ENCODE results near the gene HCN2. TPM values are rescaled to one million over a fixed set of nuclear protein-coding genes. Genes with fewer than 3 reads are reported as not detected.
"Not testable (repeated sequence)": the region's sequence is repeated elsewhere in the genome, so short reads cannot be mapped to it uniquely, and the experiment has no call there.

The HCN2 gene
- total RNA-seq, 1 donor from 2014 or later = 2.3 TPM

DNA sequence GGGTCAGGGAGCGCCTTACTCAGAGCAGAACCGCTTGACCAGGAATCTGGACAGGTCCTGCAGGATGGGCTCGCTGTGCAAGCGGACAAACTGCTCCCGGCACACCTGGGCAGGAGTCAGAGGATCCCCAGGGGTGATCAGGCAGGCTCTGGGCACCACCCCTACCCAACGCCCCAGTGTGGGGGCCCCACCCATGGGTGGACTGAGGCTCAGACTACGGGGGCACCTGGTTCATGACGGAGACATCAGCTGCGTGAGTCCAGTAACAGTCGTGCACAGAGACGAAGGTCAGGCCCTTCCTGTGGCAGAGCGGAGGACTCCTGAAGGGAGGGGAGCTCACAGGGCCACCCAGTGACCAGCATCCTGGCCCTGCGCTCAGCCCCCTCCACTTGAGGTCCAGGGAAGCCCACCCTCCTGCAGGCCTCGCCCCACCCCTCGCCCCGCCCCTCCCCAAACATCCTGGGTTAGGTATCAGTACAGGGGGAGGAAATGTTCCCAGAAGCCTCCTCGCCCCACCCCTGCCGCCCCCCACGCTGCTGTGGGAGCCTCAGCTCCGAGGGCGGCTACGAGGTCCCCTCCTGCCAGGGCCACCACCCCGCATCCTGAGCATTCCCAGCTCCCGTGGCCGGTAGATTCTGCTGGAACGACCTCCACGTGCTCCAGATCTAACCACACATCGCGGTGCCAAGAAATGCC is 28.0 kb downstream of the HCN2 start:
- intact Hi-C loops (cut with micrococcal nuclease) = no loop called here

GRCh38 chr19:618247-618619 is 28.6 kb downstream of the HCN2 start:
- intact Hi-C loops (cut with micrococcal nuclease) = no loop called here

DNA sequence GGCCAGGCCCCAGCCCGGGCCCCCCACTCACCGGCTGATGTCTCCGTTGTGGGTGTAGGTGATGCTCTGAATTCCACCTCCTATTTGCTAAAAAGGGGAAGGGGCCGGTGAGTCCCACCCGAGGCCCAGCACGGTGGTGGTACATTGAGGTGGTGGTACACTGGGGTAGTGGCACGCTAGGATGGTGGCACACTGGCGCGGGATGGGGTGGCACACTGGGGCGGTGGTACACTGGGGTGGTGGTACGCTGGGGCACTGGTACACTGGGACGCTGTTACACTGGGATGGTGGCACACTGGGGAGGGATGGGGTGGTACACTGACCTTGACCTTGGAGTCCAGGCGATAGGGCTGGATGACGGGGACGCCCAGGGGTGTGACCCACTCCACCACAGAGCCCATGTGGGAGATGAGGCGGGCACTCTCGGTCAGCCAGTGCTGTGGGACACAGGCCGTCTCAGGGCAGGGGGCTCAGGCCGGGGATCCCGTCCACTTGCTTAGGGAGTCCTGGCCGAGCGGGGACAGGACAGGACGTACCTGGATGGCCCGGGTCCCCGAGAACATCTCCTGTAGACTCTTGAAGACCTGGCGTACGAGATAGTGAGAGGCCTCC is 29.1 kb downstream of the HCN2 start:
- intact Hi-C loops (cut with micrococcal nuclease) = no loop called here

DNA sequence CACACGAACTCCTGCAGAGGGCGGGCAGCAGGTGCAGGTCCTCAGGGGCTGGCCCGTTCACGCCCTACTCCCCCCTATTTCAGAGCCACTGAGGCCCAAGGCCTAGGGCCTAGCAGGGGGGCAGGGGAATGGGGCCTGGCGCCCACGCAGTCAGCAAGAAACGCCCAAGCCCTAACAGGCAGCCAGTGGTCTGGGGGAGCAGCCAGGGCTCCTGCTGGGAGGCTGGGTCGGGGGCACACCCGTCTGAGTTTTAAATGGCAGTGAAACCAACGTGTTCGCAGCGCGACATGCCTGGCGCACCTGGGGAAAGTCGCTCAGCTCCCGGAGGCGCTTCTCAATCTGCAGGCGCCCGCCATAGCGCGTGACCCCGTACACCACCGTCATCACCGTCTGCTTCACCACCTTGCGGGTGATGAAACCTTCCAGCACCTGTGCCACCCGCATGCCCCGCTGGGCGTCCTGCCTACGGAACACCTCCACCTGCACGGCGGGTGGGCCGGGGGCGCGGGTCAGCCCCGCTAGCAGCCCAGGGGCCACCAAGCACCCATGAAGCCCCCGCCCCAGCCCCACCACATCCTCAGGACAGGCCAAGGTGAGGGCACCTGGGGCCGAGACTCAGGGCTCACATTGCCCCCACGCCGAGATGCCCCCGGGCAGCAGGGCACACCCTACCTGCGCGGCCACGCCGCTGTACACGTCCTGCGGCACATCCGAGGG is 29.8 kb downstream of the HCN2 start:
- intact Hi-C loops (cut with micrococcal nuclease) = no loop called here

- intact Hi-C loops (cut with micrococcal nuclease) = no loop called here
Observed at GRCh38 chr19:620166-620862, 30.6 kb downstream of the HCN2 start.

DNA sequence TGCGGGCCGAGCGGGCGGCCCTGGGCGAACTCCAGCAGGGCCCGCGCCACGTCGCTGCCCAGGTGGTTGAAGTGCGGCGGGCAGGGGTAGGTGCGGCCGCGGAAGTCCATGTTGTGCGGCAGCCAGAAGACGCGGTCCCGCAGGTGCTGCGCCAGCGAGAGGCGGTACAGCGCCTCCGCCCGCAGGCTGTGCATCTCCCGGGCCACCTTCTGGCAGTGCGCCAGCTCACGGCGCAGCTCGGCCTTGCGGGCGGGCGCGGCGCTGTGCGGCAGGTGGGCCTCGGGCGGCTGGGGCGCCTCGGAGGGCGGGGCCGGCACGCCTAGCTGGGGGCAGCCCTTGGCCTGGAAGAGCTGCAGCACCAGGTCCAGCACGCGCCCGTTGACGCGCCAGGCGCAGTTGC is 31.5 kb downstream of the HCN2 start:
- intact Hi-C loops (cut with micrococcal nuclease) = not testable (repeated sequence)

- intact Hi-C loops (cut with micrococcal nuclease) = no loop called here
Observed at GRCh38 chr19:621819-622218, 32.1 kb downstream of the HCN2 start.

DNA sequence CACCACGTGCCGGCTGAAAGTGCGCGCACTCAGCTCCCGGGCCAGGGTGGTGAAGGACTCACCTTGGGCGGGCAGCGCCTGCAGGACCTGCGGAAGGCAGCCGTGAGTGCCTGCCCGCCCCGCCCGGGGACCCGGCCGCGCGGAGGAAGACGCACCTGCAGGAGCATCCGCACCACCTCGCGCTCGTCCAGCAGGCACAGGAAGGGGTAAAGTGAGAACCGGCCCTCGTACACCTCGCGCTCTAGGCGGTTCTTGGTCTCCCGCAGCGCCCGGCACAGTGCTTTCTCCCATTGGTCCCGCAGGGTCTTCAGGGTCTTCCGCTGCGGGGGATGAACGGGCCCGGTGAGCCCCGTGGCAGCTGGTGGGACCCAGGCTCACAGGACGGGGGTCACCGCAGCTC is 33.0 kb downstream of the HCN2 start:
- intact Hi-C loops (cut with micrococcal nuclease) = no loop called here

DNA sequence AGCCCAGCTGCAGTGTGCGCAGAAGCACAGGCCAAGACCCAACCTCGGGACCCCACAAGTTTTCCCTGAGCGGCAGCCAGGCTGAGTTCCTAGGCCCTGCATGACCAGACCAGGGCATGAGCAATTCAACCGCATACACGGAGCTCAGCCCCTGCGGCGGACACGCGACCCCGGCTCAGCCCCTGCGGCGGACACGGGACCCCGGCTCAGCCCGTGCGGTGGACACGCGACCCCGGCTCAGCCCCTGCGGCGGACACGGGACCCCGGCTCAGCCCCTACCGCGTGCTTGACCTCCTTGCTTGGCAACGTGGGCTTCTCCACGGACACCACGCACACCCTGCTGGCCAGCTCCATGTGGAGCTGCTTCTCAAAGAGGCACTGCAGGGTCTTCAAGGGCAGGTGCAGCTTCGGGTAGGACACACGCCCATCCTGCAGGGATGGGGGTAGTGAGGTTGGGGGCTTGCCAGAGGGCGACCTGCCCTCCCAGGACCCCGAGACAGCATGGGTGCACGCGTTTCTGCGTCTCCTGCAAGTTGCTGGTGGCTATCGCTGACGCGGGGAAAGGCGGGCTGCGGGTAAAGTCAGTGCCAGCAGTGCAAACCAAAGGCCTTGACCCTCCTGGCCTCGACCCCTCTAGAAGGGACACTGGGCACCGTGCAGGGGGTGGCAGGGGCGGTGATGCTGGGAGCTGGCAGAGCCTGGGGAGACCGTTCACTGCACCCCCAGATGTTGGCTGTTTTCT is 33.7 kb downstream of the HCN2 start:
- intact Hi-C loops (cut with micrococcal nuclease) = no loop called here

DNA sequence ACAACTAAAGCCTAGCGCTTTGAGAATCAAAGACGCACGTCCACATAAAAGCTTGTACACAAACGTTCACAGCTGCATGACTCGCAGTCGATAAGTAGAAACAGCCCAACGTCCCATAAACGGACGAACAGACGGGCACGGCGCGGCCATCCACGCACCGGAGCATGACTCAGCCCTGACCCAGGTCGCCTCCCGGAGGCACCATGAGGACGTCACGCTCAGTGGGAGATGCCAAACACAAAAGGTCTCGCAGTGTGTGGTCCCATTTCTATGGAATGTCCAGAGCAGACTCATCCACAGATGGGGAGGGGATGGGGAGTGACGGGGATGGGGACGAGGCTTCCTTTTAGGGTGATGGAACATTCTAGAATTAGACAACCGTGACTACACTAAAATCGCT is 34.3 kb downstream of the HCN2 start:
- intact Hi-C loops (cut with micrococcal nuclease) = no loop called here

DNA sequence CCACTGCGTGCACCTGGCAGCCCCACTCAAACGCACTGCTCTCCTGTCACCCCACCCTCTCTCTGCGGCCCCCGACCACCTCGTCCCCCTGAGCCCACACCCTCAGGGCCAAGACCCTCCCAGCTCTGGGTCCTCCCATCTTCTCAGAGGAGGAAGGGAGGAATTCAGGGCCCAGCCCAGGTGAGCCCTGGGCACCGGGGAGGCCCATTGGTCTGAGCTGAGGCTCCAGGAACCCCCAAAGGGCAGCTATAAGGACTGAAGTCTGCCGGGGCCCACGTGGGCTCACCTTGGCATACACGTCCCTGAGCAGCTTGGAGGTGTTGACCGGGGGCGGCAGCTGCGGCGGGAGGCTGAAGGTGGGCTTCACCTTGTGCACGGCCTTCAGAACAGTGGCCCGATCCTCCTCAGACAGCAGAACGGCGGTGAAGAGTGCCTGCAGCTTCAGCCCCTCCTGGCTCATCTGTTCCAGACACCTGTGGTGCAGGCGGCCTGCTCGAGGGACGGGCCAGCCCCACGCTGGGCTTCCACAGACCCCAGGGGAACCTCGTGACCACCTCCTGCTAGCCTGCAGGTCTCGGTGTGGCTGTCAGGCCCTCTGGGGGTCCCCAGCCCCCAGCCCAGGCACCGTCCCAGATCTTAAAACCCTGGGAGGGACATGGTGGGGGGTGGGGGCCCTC is 34.9 kb downstream of the HCN2 start:
- intact Hi-C loops (cut with micrococcal nuclease) = no loop called here

DNA sequence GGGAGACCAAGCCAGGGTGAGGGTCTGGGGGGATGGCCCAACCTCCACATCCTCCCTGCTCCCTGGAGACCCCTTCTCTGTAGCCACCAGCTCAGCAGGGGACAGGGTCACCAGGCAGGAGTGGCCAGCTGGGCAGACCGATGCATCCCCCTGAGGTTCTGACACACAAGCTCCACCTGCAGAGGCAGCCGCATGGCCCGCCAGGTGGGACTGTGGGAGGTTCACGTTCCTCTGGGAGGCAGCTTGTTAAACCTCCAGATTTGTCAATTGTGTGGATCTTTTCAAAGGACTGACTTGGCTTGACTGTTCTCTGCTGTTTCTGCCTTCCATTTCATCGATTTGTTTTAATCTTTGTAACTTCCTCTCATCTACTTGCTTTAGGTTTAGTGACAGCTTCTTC is 35.6 kb downstream of the HCN2 start:
- intact Hi-C loops (cut with micrococcal nuclease) = no loop called here

DNA sequence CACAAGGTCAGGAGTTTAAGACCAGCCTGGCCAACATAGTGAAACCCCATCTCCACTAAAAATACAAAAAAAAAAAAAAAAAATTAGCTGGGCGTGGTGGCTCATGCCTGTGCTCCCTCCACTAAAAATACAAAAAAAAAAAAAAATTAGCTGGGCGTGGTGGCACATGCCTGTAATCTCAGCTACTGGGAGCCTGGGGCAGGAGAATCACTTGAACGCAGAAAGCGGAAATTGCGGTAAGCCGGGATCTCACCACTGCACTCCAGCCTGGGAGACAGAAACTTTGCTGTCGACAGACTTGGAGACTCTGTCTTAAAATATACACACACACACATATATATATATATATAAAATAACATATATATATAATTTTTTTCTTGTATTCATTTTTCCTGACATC is 36.9 kb downstream of the HCN2 start:
- intact Hi-C loops (cut with micrococcal nuclease) = not testable (repeated sequence)

- intact Hi-C loops (cut with micrococcal nuclease) = no loop called here
Observed at GRCh38 chr19:628168-628567, 38.5 kb downstream of the HCN2 start.

DNA sequence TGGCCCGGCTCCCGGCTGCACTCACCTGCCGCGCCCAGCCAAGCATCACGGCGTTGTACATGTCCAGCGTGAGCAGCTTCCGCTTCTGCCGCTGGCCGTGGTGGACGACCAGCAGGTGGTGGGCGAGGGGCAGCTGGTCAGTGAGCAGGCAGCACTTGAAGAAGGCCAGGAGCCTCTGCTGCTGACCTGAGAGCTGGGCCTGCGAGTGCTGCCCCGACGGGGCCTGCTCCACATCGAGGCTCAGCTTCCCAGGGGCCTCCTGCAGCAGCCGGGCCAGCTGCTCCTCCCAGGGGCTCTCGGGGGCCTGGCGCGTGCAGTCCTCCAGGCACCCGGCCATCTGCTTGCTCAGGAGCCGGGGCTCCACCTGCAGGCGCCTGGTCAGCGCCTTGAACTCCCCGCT is 39.8 kb downstream of the HCN2 start:
- intact Hi-C loops (cut with micrococcal nuclease) = not testable (repeated sequence)

DNA sequence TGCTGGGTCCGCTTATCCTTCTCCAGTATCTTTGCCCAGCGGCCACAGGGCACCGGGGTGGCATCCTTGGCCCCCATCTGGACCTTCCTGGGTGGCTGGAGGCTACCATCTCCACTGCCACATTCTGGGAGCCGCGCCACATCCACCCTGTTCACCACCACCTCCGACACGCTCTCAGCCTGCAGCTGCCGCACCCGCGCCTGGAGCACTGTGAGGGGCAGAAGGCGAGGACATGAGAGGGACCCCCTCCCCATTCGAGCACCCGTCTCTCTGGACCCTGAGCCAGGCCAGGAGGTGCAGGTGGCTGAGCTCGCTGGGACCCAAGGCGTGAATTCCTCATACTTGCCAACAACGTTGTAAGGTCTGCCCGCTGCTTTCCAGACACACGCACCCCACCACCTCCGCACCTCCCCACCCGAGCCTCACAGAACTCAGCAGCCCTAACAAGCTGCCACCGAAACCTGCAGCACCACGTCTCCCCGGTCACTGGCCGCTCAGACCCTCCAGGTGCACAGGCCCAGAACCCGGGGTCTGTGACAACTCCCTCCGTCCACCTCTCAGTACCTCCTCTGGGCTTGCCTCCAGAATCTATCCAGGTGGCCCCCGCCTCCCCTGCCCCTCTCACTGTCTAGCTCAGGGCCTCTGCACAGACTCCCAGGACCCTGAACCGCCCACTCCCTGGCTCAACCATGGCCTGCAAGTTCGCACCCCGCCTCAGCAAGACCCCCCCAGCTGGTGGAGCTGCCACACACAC is 40.5 kb downstream of the HCN2 start:
- intact Hi-C loops (cut with micrococcal nuclease) = loop anchor here (5.0 kb wide), 1 partner anchor 98 kb away; the partner anchor contains the start of gene CDC34

- intact Hi-C loops (cut with micrococcal nuclease) = loop anchor here (1.0 to 5.0 kb wide), 6 partner anchors 22 to 165 kb away; partner anchors contain the start of genes BSG, CDC34 and PTBP1
Observed at GRCh38 chr19:632579-633067, 42.9 kb downstream of the HCN2 start.

DNA sequence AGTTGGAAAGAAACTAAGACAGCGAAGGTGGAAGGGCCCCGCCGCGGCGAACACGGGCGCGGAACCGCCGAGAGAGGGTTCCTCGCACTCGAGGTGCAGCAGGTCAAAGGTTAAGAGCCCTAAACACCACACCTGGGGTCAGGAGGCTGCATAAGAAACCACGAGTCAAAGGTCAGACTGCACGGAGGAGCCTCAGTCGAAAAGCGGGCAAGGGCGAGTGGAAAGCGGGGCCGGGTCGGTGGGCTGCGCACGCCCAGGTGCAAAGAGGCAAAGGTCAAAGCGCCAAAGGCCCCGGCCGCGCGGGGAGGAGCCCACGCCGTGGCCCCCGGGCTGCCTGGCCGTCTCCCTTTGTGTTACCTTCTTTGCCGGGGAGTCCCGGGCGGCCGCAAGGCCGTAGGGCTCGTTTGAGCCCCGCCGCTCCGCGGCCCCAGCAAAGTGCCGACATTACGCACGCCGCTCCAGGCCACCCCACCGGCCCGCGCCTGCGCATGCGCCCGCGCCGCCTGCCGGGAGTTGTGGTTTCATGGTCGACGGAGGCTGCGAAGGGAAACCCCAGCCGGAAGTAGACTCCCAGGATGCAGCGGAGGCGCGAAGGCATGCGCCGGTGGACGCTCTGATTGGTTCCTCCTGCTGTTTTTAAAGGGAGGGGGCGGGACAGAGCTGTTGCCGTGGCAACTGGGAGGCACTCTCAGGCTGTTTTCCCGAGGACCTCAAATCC is 43.5 kb downstream of the HCN2 start, which contains the start of gene POLRMT:
TSS of gene POLRMT (minus strand) at position 470 of the 718 bp plus-strand sequence. CDS start at position 445, 25 bp downstream.
- intact Hi-C loops (cut with micrococcal nuclease) = loop anchor here (1.0 to 5.0 kb wide), 6 partner anchors 23 to 164 kb away; partner anchors contain the start of genes BSG, CDC34 and PTBP1
